MM.1S (cell line): ENCODE results near the gene TRPV4.

Source experiments
- DNase-seq: peaks from one replicate; pipeline ENCODE4 v3.0.0-alpha.2; 2015
- H2AFZ ChIP-seq: fragments of 300-600 bp; sonication (generic); 2 replicates; pipeline ENCODE4 v1.6.0; 2016; ENCODE audit warnings: antibody characterized with exemption, low read length
- H3F3A ChIP-seq: fragments of 300-600 bp; sonication (generic); 2 replicates; pipeline ENCODE4 v1.6.1; 2016; ENCODE audit warnings: mild to moderate bottlenecking, antibody characterized with exemption, low read length, moderate library complexity, mixed read lengths; ENCODE audit not compliant: insufficient read depth
- H3K27ac ChIP-seq: fragments of 300-600 bp; sonication (generic); 2 replicates; pipeline ENCODE4 v1.5.1; 2016; ENCODE audit warnings: mild to moderate bottlenecking, low read length
- H3K27me3 ChIP-seq: fragments of 300-600 bp; sonication (generic); replicated peaks from 2 replicates; pipeline ENCODE4 v1.6.0; 2016; ENCODE audit warnings: low read length; ENCODE audit not compliant: insufficient read depth
- H3K36me3 ChIP-seq: fragments of 300-600 bp; sonication (generic); replicated peaks from 2 replicates; pipeline ENCODE4 v1.6.1; 2016; ENCODE audit warnings: mild to moderate bottlenecking, low read length, mixed read lengths; ENCODE audit not compliant: insufficient read depth
- H3K4me1 ChIP-seq: fragments of 300-600 bp; sonication (generic); 2 replicates; pipeline ENCODE4 v1.6.1; 2016; ENCODE audit warnings: low read length, mixed read lengths
- H3K4me2 ChIP-seq: fragments of 300-600 bp; sonication (generic); 2 replicates; pipeline ENCODE4 v1.6.0; 2016; ENCODE audit warnings: low read depth, low read length
- H3K4me3 ChIP-seq: fragments of 300-600 bp; sonication (generic); 2 replicates; pipeline ENCODE4 v1.5.1; 2016; ENCODE audit warnings: low read length, mixed read lengths
- H3K79me2 ChIP-seq: fragments of 300-600 bp; sonication (generic); 2 replicates; pipeline ENCODE4 v1.6.1; 2016; ENCODE audit warnings: mixed run types, low read length, mixed read lengths
- H3K9ac ChIP-seq: fragments of 300-600 bp; sonication (generic); 2 replicates; pipeline ENCODE4 v1.6.1; 2016; ENCODE audit warnings: low read length, mixed read lengths
- H3K9me2 ChIP-seq: fragments of 300-600 bp; sonication (generic); replicated peaks from 2 replicates; pipeline ENCODE4 v1.6.1; 2016; ENCODE audit warnings: mild to moderate bottlenecking, low read length, mixed read lengths; ENCODE audit not compliant: insufficient read depth
- H3K9me3 ChIP-seq: fragments of 300-600 bp; sonication (generic); replicated peaks from 2 replicates; pipeline ENCODE4 v1.6.1; 2016; ENCODE audit warnings: mild to moderate bottlenecking, low read length, mixed read lengths; ENCODE audit not compliant: insufficient read depth
- H4K20me1 ChIP-seq: fragments of 300-600 bp; sonication (generic); 2 replicates; pipeline ENCODE4 v1.6.1; 2016; ENCODE audit warnings: mild to moderate bottlenecking, low read length, moderate library complexity, mixed read lengths; ENCODE audit not compliant: insufficient read depth
- EZH2 ChIP-seq: fragments of 300-600 bp; sonication (generic); optimal IDR thresholded peaks from 2 replicates; pipeline ENCODE3; 2017; ENCODE audit warnings: low read depth, mild to moderate bottlenecking, antibody characterized with exemption, low read length, mixed read lengths
- EZH2phosphoT487 ChIP-seq: fragments of 300-600 bp; sonication (generic); IDR thresholded peaks from 2 replicates; pipeline ENCODE4 v1.6.1; 2018; ENCODE audit warnings: antibody characterized with exemption, low read length
- TF ChIP-seq, protein P1 (sequence below): fragments of 300-600 bp; sonication (generic); IDR thresholded peaks from 2 replicates; pipeline ENCODE4 v1.5.1; 2016; ENCODE audit warnings: antibody characterized with exemption, low read length, mixed read lengths

Gene TRPV4

DNA sequence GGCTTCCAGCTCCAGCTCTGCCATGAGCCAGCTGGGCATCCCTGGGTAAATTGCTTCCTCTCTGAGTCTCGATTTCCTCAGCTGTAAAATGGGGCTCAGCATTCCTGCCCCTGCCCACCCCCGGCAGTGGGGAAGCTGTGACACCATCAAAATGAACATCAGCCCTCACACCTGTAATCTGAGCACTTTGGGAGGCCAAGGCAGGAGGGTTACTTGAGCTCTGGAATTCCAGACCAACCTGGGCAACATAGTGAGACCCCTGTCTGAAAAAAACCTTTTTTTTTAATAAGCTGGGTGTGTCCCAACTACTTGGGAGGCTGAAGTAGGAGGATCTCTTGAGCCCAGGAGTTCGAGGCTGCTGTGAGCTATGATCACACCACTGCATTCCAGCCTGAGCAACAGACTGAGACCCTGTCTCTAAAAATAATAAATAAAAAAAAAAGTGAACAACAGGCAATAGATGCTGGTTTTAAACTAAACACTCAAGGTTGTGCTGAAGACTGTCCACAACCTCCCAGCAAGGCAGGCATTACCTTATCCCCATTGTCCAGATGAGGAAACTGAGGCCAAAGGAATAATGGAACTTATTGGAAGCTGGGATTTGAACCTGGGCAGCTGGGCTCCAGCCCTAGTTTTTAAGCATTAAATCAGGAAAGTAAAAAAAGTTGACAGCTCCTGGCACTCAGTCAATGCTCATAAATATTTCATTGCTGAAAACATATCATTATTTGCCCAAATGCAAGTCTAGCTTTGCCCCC, 4.3 kb downstream of the TRPV4 start:
- Histone ChIP-seq H3K9me3 (no peaks in the 10 kb centered on the region), H3K4me1 (no peaks in the 10 kb centered on the region), H2AFZ (no peak overlapping the region), H3K27me3 (peaks cover 3% of the 10 kb centered on the region; the same call in 1 of the 2 replicates), H3K4me3 (no peak overlapping the region), H3K36me3 (no peaks in the 10 kb centered on the region), H3K4me2 (no peak overlapping the region), H3K9ac (no peak overlapping the region), H3K27ac (no peak overlapping the region), H3F3A (no peaks in the 10 kb centered on the region), H4K20me1 (no peaks in the 10 kb centered on the region), H3K9me2 (no peaks in the 10 kb centered on the region), H3K79me2 (no peaks in the 10 kb centered on the region)
- no peak for DNase-seq
- no peak for TF ChIP-seq EZH2
- no peak for TF ChIP-seq EZH2phosphoT487
- TF ChIP-seq, protein P1, sequence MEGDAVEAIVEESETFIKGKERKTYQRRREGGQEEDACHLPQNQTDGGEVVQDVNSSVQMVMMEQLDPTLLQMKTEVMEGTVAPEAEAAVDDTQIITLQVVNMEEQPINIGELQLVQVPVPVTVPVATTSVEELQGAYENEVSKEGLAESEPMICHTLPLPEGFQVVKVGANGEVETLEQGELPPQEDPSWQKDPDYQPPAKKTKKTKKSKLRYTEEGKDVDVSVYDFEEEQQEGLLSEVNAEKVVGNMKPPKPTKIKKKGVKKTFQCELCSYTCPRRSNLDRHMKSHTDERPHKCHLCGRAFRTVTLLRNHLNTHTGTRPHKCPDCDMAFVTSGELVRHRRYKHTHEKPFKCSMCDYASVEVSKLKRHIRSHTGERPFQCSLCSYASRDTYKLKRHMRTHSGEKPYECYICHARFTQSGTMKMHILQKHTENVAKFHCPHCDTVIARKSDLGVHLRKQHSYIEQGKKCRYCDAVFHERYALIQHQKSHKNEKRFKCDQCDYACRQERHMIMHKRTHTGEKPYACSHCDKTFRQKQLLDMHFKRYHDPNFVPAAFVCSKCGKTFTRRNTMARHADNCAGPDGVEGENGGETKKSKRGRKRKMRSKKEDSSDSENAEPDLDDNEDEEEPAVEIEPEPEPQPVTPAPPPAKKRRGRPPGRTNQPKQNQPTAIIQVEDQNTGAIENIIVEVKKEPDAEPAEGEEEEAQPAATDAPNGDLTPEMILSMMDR: no peak

GRCh38 chr12:109827566-109828550, 5.3 kb downstream of the TRPV4 start:
- Histone ChIP-seq H3K4me3 (no peak overlapping the region), H4K20me1 (no peaks in the 10 kb centered on the region), H3K9me2 (no peaks in the 10 kb centered on the region), H3K9me3 (no peaks in the 10 kb centered on the region), H3K4me2 (no peak overlapping the region), H2AFZ (no peak overlapping the region), H3K27ac (no peak overlapping the region), H3K27me3 (no peaks in the 10 kb centered on the region), H3K9ac (no peak overlapping the region), H3F3A (no peaks in the 10 kb centered on the region), H3K36me3 (no peaks in the 10 kb centered on the region), H3K4me1 (no peaks in the 10 kb centered on the region), H3K79me2 (no peaks in the 10 kb centered on the region)
- no peak for DNase-seq
- TF ChIP-seq EZH2: no peak
- TF ChIP-seq EZH2phosphoT487: no peak
- TF ChIP-seq, protein P1: no peak

DNA sequence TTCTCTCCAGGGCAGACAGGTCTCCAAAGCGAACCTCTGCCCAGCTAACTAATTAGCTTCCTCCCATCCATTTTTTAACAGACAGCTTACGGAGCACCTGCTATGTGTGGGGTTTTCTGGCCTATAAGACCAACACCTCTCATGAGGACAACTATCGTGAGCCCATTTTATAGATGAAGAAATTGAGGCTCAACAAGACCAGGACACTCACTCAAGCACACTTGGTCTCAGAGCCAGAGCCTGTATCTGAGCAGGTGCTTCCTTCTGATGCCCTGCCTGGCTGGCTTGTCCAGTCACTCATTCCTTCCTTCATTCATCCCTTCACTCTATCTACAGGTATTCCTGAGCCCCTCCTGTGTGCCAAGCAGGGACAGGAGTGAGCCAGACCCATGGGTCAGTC, 6.1 kb downstream of the TRPV4 start:
- H3K4me2 ChIP-seq: no peak overlapping the region
- H3K27me3 ChIP-seq: no peaks in the 10 kb centered on the region
- H3F3A ChIP-seq: no peaks in the 10 kb centered on the region
- H3K79me2 ChIP-seq: no peaks in the 10 kb centered on the region
- no peak overlapping the region for H3K9ac ChIP-seq
- H3K9me3 ChIP-seq: no peaks in the 10 kb centered on the region
- no peak overlapping the region for H3K27ac ChIP-seq
- no peak for DNase-seq
- TF ChIP-seq EZH2: no peak
- TF ChIP-seq EZH2phosphoT487: no peak
- TF ChIP-seq, protein P1: no peak
- H2AFZ ChIP-seq: no peak overlapping the region
- H3K36me3 ChIP-seq: no peaks in the 10 kb centered on the region
- no peaks in the 10 kb centered on the region for H3K9me2 ChIP-seq
- no peak overlapping the region for H3K4me3 ChIP-seq
- no peaks in the 10 kb centered on the region for H3K4me1 ChIP-seq
- H4K20me1 ChIP-seq: no peaks in the 10 kb centered on the region
